Type B pancreatic cell (in vitro differentiated cells): ENCODE results near the gene SEC14L1. TPM values are rescaled to one million over a fixed set of nuclear protein-coding genes. Genes with fewer than 3 reads are reported as not detected.
"Not testable (repeated sequence)": the region's sequence is repeated elsewhere in the genome, so short reads cannot be mapped to it uniquely, and the experiment has no call there.

Experiments
- DNase-seq: peaks from one replicate; pipeline ENCODE4 v3.0.0; 2021; ENCODE audit warnings: mixed read lengths; ENCODE audit not compliant: unreplicated experiment; ENCODE audit errors: extremely low spot score
- H3K27ac Mint-ChIP-seq: 2 replicates; pipeline ENCODE4 v1.8.0; 2021; ENCODE audit warnings: mild to moderate bottlenecking, mixed read lengths
- H3K27me3 Mint-ChIP-seq: 2 replicates; pipeline ENCODE4 v1.8.0; 2021; ENCODE audit warnings: mixed read lengths
- H3K36me3 Mint-ChIP-seq: 2 replicates; pipeline ENCODE4 v1.8.0; 2021; ENCODE audit warnings: mixed read lengths
- H3K4me1 Mint-ChIP-seq: one replicate; pipeline ENCODE4 v1.8.0; 2021; ENCODE audit warnings: mixed read lengths; ENCODE audit not compliant: unreplicated experiment
- H3K4me3 Mint-ChIP-seq: 2 replicates; pipeline ENCODE4 v1.8.0; 2021; ENCODE audit warnings: mild to moderate bottlenecking, mixed read lengths
- H3K9me3 Mint-ChIP-seq: 2 replicates; pipeline ENCODE4 v1.8.0; 2021; ENCODE audit warnings: mixed read lengths
- total RNA-seq: library from RNA; stranded (reverse); gene quantifications from 2 replicates; pipeline ENCODE4 v1.2.1, GENCODE V29; 2021; ENCODE audit warnings: low replicate concordance
- TF ChIP-seq, protein P1 (sequence below): fragments of 200-600 bp; sonication (generic); conservative IDR thresholded peaks from 2 replicates; pipeline ENCODE4 v1.5.0; 2021; ENCODE audit warnings: antibody characterized with exemption, mild to moderate bottlenecking

SEC14L1 gene
- total RNA-seq, 1 donor from 2014 or later: 74.9 TPM

DNA sequence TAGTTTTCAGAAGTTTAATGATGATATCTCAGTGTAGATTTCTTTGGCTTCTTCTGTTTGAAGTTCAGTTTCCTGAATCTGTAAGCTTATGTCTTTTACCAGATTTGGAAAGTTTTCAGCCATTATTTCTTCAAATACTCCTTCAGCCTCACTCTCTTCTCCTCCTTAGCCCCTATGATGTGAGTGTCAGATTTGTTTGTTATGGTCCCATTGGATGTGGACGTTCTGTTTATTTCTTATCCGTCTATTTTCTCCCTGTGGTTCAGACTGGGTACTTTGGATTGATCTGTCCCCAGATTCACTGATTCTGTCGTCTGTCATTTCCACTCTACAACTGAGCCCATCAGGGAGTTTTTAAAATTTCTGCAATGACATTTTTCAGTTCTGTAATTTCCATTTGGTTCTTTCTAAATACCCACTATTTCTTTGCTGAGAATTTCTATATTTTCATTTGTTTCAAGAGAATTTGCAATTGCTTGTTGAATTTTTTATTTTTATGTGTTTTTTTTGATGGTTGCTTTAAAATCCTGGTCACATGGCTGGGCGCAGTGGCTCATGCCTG lies 110.9 kb downstream of the SEC14L1 start:
- Mint-ChIP-seq H3K4me3 (no peak overlapping the region), H3K9me3 (no peaks in the 10 kb centered on the region), H3K36me3 (no peaks in the 10 kb centered on the region), H3K4me1 (peaks cover 24% of the 10 kb centered on the region), H3K27ac (no peak overlapping the region), H3K27me3 (peaks cover 14% of the 10 kb centered on the region)
- DNase-seq: no peak
- TF ChIP-seq, protein P1, sequence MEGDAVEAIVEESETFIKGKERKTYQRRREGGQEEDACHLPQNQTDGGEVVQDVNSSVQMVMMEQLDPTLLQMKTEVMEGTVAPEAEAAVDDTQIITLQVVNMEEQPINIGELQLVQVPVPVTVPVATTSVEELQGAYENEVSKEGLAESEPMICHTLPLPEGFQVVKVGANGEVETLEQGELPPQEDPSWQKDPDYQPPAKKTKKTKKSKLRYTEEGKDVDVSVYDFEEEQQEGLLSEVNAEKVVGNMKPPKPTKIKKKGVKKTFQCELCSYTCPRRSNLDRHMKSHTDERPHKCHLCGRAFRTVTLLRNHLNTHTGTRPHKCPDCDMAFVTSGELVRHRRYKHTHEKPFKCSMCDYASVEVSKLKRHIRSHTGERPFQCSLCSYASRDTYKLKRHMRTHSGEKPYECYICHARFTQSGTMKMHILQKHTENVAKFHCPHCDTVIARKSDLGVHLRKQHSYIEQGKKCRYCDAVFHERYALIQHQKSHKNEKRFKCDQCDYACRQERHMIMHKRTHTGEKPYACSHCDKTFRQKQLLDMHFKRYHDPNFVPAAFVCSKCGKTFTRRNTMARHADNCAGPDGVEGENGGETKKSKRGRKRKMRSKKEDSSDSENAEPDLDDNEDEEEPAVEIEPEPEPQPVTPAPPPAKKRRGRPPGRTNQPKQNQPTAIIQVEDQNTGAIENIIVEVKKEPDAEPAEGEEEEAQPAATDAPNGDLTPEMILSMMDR: no peak

DNA sequence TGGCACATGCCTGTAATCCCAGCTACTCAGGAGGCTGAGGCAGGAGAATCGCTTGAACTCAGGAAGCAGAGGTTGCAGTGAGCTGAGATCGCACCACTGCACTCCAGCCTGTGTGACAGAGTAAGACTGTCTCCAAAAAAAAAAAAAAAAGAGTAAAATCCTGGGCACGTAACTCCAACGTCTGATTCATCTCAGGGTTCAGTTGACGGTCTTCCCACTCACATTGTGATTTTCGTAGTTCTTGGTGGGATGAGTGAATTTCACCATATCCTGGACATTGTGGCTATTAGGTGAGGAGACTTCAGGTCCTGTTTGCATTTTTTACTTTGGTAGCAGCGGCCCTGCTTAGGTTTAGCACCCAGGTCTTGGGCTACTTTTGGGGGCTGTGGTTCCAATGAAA lies 111.5 kb downstream of the SEC14L1 start:
- not testable (repeated sequence) for H3K9me3 Mint-ChIP-seq, H3K4me3 Mint-ChIP-seq, H3K36me3 Mint-ChIP-seq, DNase-seq
- Mint-ChIP-seq H3K4me1 (peaks cover 24% of the 10 kb centered on the region), H3K27me3 (peaks cover 14% of the 10 kb centered on the region), H3K27ac (peak overlapping the region; percentile 29)

DNA sequence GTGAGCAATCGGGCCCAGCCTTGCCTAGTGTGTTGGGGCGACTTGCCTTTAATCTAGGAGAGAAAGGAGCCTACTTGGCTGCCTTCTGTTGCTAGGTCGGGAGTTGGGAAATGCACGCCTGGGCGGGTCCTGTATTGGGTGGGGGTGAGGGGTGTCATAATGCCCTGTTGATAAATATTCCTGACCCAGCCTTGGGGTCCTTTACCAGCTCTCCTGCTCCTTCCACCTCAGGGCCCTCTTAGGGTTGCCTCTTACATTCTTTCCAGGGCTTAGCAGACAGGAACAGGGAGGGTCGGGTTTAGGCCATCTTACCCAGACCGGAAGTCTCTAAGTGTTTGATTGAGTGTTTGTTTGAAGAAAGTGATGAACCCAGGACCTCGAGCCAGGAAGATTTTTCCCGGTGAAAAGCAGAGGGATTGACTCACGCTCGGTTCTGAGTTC lies 112.9 kb downstream of the SEC14L1 start:
- H3K4me3 Mint-ChIP-seq: no peak overlapping the region
- TF ChIP-seq, protein P1: no peak
- H3K36me3 Mint-ChIP-seq: no peaks in the 10 kb centered on the region
- H3K4me1 Mint-ChIP-seq: peaks cover 24% of the 10 kb centered on the region
- no peak for DNase-seq
- peak overlapping the region; percentile 64 for H3K27ac Mint-ChIP-seq
- peaks cover 9% of the 10 kb centered on the region for H3K27me3 Mint-ChIP-seq
- no peaks in the 10 kb centered on the region for H3K9me3 Mint-ChIP-seq

DNA sequence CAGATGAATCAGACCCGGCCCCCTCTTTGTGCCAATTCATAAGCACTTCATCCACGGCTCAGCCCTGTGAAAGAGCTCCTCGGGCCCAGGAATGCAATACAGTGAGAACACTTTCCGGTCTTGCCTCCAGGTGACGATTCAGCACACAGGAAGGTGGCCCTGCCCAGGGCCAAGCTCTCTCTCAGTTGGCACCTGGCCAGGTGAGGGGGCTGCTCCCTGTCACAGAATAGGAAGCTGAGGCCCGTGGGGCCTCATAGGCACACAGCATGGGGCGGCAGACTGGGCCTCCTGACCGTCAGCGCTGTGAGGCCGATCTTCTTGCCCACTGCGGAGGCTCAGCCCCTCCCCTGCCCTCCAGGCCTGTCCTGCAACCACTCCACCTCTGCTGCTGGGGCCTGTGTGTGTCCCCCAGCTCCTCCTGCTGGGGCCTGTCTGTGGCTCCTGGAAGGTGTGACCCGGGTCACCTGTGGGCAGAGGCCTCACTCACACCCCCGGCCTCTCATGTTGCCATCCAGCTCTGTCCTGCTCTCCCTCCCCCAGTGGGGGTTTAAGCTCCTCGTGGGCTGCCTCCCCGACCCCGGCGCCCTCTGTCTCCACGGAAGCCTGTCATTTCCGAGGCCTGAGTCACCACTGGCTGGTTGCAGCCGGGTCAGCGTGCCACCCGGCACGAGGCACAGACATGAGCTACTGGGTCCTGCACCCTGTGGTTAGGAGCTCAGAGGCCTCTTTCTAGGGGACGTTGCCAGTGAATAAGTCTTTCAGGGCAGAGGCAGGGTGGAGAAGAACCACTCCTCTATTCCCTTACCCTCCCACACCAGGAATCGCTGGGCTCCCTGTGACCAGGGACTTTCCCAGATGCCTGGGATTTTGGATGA lies 114.4 kb downstream of the SEC14L1 start:
- no peaks in the 10 kb centered on the region for H3K36me3 Mint-ChIP-seq
- no peak for DNase-seq
- no peaks in the 10 kb centered on the region for H3K9me3 Mint-ChIP-seq
- H3K4me3 Mint-ChIP-seq: peak overlapping the region; percentile 60
- no peaks in the 10 kb centered on the region for H3K27me3 Mint-ChIP-seq
- TF ChIP-seq, protein P1: no peak
- peaks cover 24% of the 10 kb centered on the region for H3K4me1 Mint-ChIP-seq
- H3K27ac Mint-ChIP-seq: peak overlapping the region; percentile 86

DNA sequence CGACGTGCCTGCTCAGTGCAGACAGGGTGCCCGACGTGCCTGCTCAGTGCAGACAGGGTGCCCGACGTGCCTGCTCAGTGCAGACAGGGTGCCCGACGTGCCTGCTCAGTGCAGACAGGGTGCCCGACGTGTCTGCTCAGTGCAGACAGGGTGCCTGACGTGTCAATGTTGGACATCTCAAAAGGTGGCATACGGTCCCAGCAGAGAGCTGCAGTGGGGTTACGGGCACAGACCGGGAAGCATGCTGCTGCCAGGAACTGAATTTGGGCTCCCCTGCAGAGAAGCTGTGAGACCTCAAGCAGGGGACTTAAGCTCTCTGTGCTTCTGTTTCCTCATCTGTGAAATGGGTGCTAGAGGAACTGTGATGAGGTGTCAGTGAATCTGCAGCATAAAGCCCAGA lies 115.2 kb downstream of the SEC14L1 start:
- DNase-seq, H3K27ac Mint-ChIP-seq, H3K27me3 Mint-ChIP-seq, H3K9me3 Mint-ChIP-seq, H3K4me3 Mint-ChIP-seq, H3K36me3 Mint-ChIP-seq: not testable (repeated sequence)
- H3K4me1 Mint-ChIP-seq: peaks cover 24% of the 10 kb centered on the region

DNA sequence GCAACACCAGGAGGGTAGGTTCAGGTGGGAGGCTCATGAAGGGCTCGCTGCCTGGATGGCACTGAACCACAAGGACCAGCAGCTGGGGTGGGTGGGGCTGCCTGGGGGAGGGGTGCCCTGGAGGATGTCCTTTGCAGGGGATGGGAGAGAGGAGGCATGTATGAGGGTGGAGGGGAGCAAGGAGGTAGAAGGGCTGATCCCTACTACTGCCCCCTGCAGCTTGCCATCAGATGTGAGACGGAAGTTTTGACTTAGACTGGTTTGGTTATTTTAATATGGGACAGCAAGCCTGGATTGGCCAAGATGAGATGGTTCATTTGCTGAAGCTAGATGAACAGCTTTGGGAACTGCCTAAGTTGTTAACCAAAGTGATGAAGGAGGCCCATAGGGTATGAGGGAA lies 115.9 kb downstream of the SEC14L1 start:
- TF ChIP-seq, protein P1: no peak
- H3K27me3 Mint-ChIP-seq: no peaks in the 10 kb centered on the region
- H3K9me3 Mint-ChIP-seq: no peaks in the 10 kb centered on the region
- no peaks in the 10 kb centered on the region for H3K36me3 Mint-ChIP-seq
- DNase-seq: no peak
- peaks cover 20% of the 10 kb centered on the region for H3K4me1 Mint-ChIP-seq
- H3K4me3 Mint-ChIP-seq: no peak overlapping the region
- H3K27ac Mint-ChIP-seq: no peak overlapping the region
